Naive thymus-derived CD8-positive, alpha-beta T cell (primary cell): ENCODE measurements around the gene CSNK1G2. TPM values are rescaled to one million over a fixed set of nuclear protein-coding genes. Genes with fewer than 3 reads are reported as not detected.

ENCODE experiments used
- ATAC-seq, 2 donors: fragments of 150-1000 bp; cut with Tn5 transposase in 1 of 2; sonication (Bioruptor Pico), chemical (Tn5 transposase) in 1 of 2; 1 replicate in 1 of 2; 2 replicates in 1 of 2; pipeline ENCODE4 v1.10.0; 2021; ENCODE audit warnings: mild to moderate bottlenecking in 2 of 2, moderate library complexity in 2 of 2
- POLR2A ChIA-PET: fragments of 350-600 bp; sonication (Branson Sonifier 250); formaldehyde crosslinking; loops from one replicate; lab custom pipeline; 2021; ENCODE audit warnings: antibody characterized with exemption; lab: Charles Lee
- DNase-seq, 10 donors: peaks; one replicate each; pipeline versions ENCODE4 v3.0.0 to v3.0.0-alpha.2; 2020 to 2022
- H3K27ac Mint-ChIP-seq, 10 donors: one replicate each; pipeline ENCODE4 v1.8.0; 2020 to 2022; ENCODE audit warnings: mild to moderate bottlenecking in 10 of 10, mixed read lengths in 10 of 10, moderate library complexity in 4 of 10, inconsistent platforms in 1 of 10
- H3K27me3 Mint-ChIP-seq, 5 donors: one replicate each; pipeline ENCODE4 v1.8.0; 2021 to 2022; ENCODE audit warnings: mixed read lengths in 5 of 5
- H3K36me3 Mint-ChIP-seq, 3 donors: one replicate each; pipeline ENCODE4 v1.8.0; 2020 to 2022; ENCODE audit warnings: mixed read lengths in 3 of 3, mild to moderate bottlenecking in 2 of 3, inconsistent platforms in 1 of 3
- H3K4me1 Mint-ChIP-seq, 4 donors: one replicate each; pipeline ENCODE4 v1.8.0; 2021 to 2022; ENCODE audit warnings: mixed read lengths in 4 of 4
- H3K4me3 Mint-ChIP-seq, 10 donors: one replicate each; pipeline ENCODE4 v1.8.0; 2020 to 2022; ENCODE audit warnings: mild to moderate bottlenecking in 10 of 10, mixed read lengths in 10 of 10, moderate library complexity in 6 of 10, inconsistent platforms in 1 of 10
- H3K9me3 Mint-ChIP-seq, 9 donors: one replicate each; pipeline ENCODE4 v1.8.0; 2020 to 2022; ENCODE audit warnings: mixed read lengths in 9 of 9, mild to moderate bottlenecking in 3 of 9, inconsistent platforms in 1 of 9, moderate library complexity in 1 of 9
- polyA plus RNA-seq, 3 donors: library from polyadenylated mRNA; unstranded; fragments of 300-500 nt; fragmentation: Illumina TruSeq; gene quantifications; one replicate each; pipeline ENCODE4 v1.2.3, GENCODE V29; 2021
- total RNA-seq, 8 experiments: library from RNA in 2 of 8; stranded (reverse) in 2 of 8; gene quantifications; one replicate each; pipeline ENCODE4 v1.2.3 and lab custom pipeline; 2021 to 2026

Gene CSNK1G2
- total and polyA plus RNA-seq, 5 experiments from 2014 or later = 25.4 to 175 (median 67.6) TPM

- H3K9me3 Mint-ChIP-seq = peaks cover 0 to 2% (median 0%) of the 10 kb centered on the region in 9 donors
- H3K4me1 Mint-ChIP-seq = peaks cover 0 to 12% (median 7%) of the 10 kb centered on the region in 4 donors
- DNase-seq = no peak
- POLR2A ChIA-PET = interaction anchor here (0.6 to 3.1 kb wide), 4 partner anchors 27 to 469 kb away, joined by 3 to 9 read pairs (median 4); partner anchors contain the start of gene MKNK2
- H3K4me3 Mint-ChIP-seq = no peak overlapping the region
- H3K36me3 Mint-ChIP-seq = no peaks in the 10 kb centered on the region
- H3K27me3 Mint-ChIP-seq = no peaks in the 10 kb centered on the region
- no peak for ATAC-seq
- H3K27ac Mint-ChIP-seq = peak overlapping the region in 1 of 10 donors; percentile 40
Measured at GRCh38 chr19:2021453-2022140, 80.6 kb downstream of the CSNK1G2 start.

- POLR2A ChIA-PET = interaction anchor here (0.6 to 1.2 kb wide), 3 partner anchors 29 to 125 kb away, joined by 3 to 5 read pairs (median 3); partner anchors contain the start of gene MKNK2
- Mint-ChIP-seq H3K27me3 (no peaks in the 10 kb centered on the region), H3K27ac (peak overlapping the region in 2 of 10 donors; percentile 61 to 90)
Measured at GRCh38 chr19:2022289-2022688, 81.3 kb downstream of the CSNK1G2 start.

GRCh38 chr19:2026770-2027169, 85.8 kb downstream of the CSNK1G2 start:
- POLR2A ChIA-PET = interaction anchor here (0.6 to 0.7 kb wide), 2 partner anchors 15 to 42 kb away, joined by 3 to 4 read pairs; no protein-coding TSS in a partner anchor
- DNase-seq = no peak
- Mint-ChIP-seq H3K4me3 (no peak overlapping the region), H3K27ac (peak overlapping the region in 1 of 10 donors; percentile 52), H3K9me3 (peaks cover 0 to 2% (median 0%) of the 10 kb centered on the region in 9 donors), H3K27me3 (no peaks in the 10 kb centered on the region), H3K4me1 (peaks cover 1 to 8% (median 4%) of the 10 kb centered on the region in 4 donors), H3K36me3 (no peaks in the 10 kb centered on the region)
- no peak for ATAC-seq

More at GRCh38 chr19:2022289-2022688, 81.3 kb downstream of the CSNK1G2 start:
- Mint-ChIP-seq H3K4me1 (peaks cover 0 to 8% (median 6%) of the 10 kb centered on the region in 4 donors), H3K9me3 (peaks cover 0 to 2% (median 0%) of the 10 kb centered on the region in 9 donors), H3K36me3 (no peaks in the 10 kb centered on the region), H3K4me3 (no peak overlapping the region)
- ATAC-seq (no peak), DNase-seq (no peak)

GRCh38 chr19:2027361-2027760, 86.4 kb downstream of the CSNK1G2 start:
- Mint-ChIP-seq H3K36me3 (no peaks in the 10 kb centered on the region), H3K4me3 (no peak overlapping the region), H3K27ac (peak overlapping the region in 1 of 10 donors; percentile 13), H3K4me1 (peaks cover 5 to 13% (median 9%) of the 10 kb centered on the region in 4 donors), H3K9me3 (peaks cover 0 to 2% (median 0%) of the 10 kb centered on the region in 9 donors), H3K27me3 (no peaks in the 10 kb centered on the region)
- POLR2A ChIA-PET = interaction anchor here (0.6 kb wide), 1 partner anchor 43 kb away, joined by 4 read pairs; no protein-coding TSS in a partner anchor
- ATAC-seq (no peak), DNase-seq (no peak)

Other genes starting within 250 kb of the CSNK1G2 start
- not detected for gene ONECUT3, start 187.7 kb upstream of the CSNK1G2 start, total RNA-seq
- gene ONECUT3, start 187.7 kb upstream of the CSNK1G2 start, polyA plus RNA-seq = not detected
- gene ATP8B3, start 128.9 kb upstream of the CSNK1G2 start, total RNA-seq = 1 to 10 TPM; 1.6 to 1.8 TPM
- 1 to 10 TPM in 1 of 3 donors, under 1 TPM in 2; 0.52 to 1.3 (median 0.59) TPM for gene ATP8B3, start 128.9 kb upstream of the CSNK1G2 start, polyA plus RNA-seq
- gene REXO1, start 92.7 kb upstream of the CSNK1G2 start, total RNA-seq = 10 to 100 TPM; 78.1 to 86.2 TPM
- gene REXO1, start 92.7 kb upstream of the CSNK1G2 start, polyA plus RNA-seq = 1 to 10 TPM; 2.7 to 6.8 (median 3.1) TPM
- gene KLF16, start 77.6 kb upstream of the CSNK1G2 start, total RNA-seq = 10 to 100 TPM; 18.5 to 19.9 TPM
- under 1 TPM; 0.23 to 0.84 (median 0.36) TPM for gene KLF16, start 77.6 kb upstream of the CSNK1G2 start, polyA plus RNA-seq
- gene ABHD17A, start 55.7 kb upstream of the CSNK1G2 start, total RNA-seq = 100 to 1,000 TPM; 106 to 109 TPM
- 100 to 1,000 TPM; 153 to 207 (median 155) TPM for gene ABHD17A, start 55.7 kb upstream of the CSNK1G2 start, polyA plus RNA-seq
- 1 to 10 TPM; 4.2 to 4.5 TPM for gene ADAT3, start 35.8 kb upstream of the CSNK1G2 start, total RNA-seq
- gene ADAT3, start 35.8 kb upstream of the CSNK1G2 start, polyA plus RNA-seq = 1 to 10 TPM; 1.9 to 3.6 (median 3.6) TPM
- 10 to 100 TPM; 20.7 to 23.4 TPM for gene SCAMP4, start 35.8 kb upstream of the CSNK1G2 start, total RNA-seq
- 10 to 100 TPM; 12.1 to 15.5 (median 12.5) TPM for gene SCAMP4, start 35.8 kb upstream of the CSNK1G2 start, polyA plus RNA-seq
- gene BTBD2, start 74.5 kb downstream of the CSNK1G2 start, total RNA-seq = 10 to 100 TPM; 58.0 to 64.1 TPM
- gene BTBD2, start 74.5 kb downstream of the CSNK1G2 start, polyA plus RNA-seq = 1 to 10 TPM; 3.2 to 7.3 (median 4.8) TPM
- 100 to 1,000 TPM; 171 to 176 TPM for gene MKNK2, start 110.1 kb downstream of the CSNK1G2 start, total RNA-seq
- gene MKNK2, start 110.1 kb downstream of the CSNK1G2 start, polyA plus RNA-seq = 10 to 100 TPM; 26.1 to 47.1 (median 30.2) TPM
- gene MOB3A, start 155.2 kb downstream of the CSNK1G2 start, total RNA-seq = 100 to 1,000 TPM in 1 of 2 experiments, 10 to 100 TPM in 1; 94.0 to 101 TPM
- gene MOB3A, start 155.2 kb downstream of the CSNK1G2 start, polyA plus RNA-seq = 10 to 100 TPM; 40.5 to 90.4 (median 53.1) TPM
- gene IZUMO4, start 155.7 kb downstream of the CSNK1G2 start, total RNA-seq = 10 to 100 TPM; 16.6 to 18.7 TPM
- gene IZUMO4, start 155.7 kb downstream of the CSNK1G2 start, polyA plus RNA-seq = 1 to 10 TPM in 1 of 3 donors, under 1 TPM in 2; 0.26 to 1.4 (median 0.85) TPM
- 10 to 100 TPM; 71.3 to 83.2 TPM for gene AP3D1, start 210.4 kb downstream of the CSNK1G2 start, total RNA-seq
- 10 to 100 TPM; 12.8 to 45.0 (median 13.6) TPM for gene AP3D1, start 210.4 kb downstream of the CSNK1G2 start, polyA plus RNA-seq
- 10 to 100 TPM; 24.5 to 28.5 TPM for gene DOT1L, start 222.8 kb downstream of the CSNK1G2 start, total RNA-seq
- 1 to 10 TPM in 1 of 3 donors, under 1 TPM in 2; 0.30 to 1.0 (median 0.62) TPM for gene DOT1L, start 222.8 kb downstream of the CSNK1G2 start, polyA plus RNA-seq